ENCODE data around the gene DCTN3. TPM values are rescaled to one million over a fixed set of nuclear protein-coding genes. Genes with fewer than 3 reads are reported as not detected.
A peak's percentile ranks its signal among the peaks of the same experiment; 100 is the strongest.

Gene DCTN3
- total and polyA plus RNA-seq, 2 of the 4 experiments (the other 2 are of a cell fraction), result 122 to 183 TPM

- BruUV-seq (replicated peaks), result no TSS peak
- H3K9me1 ChIP-seq (ENCODE audit: insufficient read depth, low read length), result peaks cover 12% of the 10 kb centered on the region
- dilution Hi-C loops (cut with HindIII; ENCODE audit: low sequenced_read_pairs, unreplicated experiment) (no loop called here), intact Hi-C loops (cut with micrococcal nuclease) (no loop called here), in situ Hi-C loops (cut with MboI; ENCODE audit: low sequenced_read_pairs) (loop anchor here (10.0 kb wide), 1 partner anchor 173 kb away; no protein-coding TSS in a partner anchor)
- H3K4me3 ChIP-seq (ENCODE audit: insufficient read depth, low read depth, low read length), result no peak overlapping the region
- no peak overlapping the region for H2BK120ac ChIP-seq (ENCODE audit: low read depth, low read length)
- H2BK20ac ChIP-seq (ENCODE audit: low read depth, low read length), result no peak overlapping the region
- H4K8ac ChIP-seq (ENCODE audit: low read depth in 2 of 2, low read length in 2 of 2), result no peak overlapping the region
- H2AK5ac ChIP-seq (ENCODE audit: low read depth, low read length), result no peak overlapping the region
- TF ChIP-seq POLR2A (IDR thresholded peaks at IDR 0.05; ENCODE audit: low read depth, low read length), result no peak
- TF ChIP-seq FOS (IDR thresholded peaks at IDR 0.05; ENCODE audit: low read depth, low read length), result no peak
- TF ChIP-seq RFX5 (IDR thresholded peaks at IDR 0.05; ENCODE audit: low read depth, low read length), result no peak
- TF ChIP-seq NFE2L2 (IDR thresholded peaks at IDR 0.05; ENCODE audit: low read depth, low read length), result no peak
- TF ChIP-seq CHD1 (IDR thresholded peaks at IDR 0.05; ENCODE audit: low read depth, low read length), result no peak
- TF ChIP-seq CEBPB (IDR thresholded peaks at IDR 0.05; ENCODE audit: low read depth, low read length), result no peak
- no peak for TF ChIP-seq CTCF (conservative IDR thresholded peaks at IDR 0.05; ENCODE audit: low read depth, low read length)
- H4K20me1 ChIP-seq (ENCODE audit: insufficient read depth, low read length), result peaks cover 5% of the 10 kb centered on the region; the same call in 1 of the 2 replicates
- peaks cover 3% of the 10 kb centered on the region; the same call in 1 of the 2 replicates for H3K36me3 ChIP-seq (ENCODE audit: control insufficient read depth, insufficient read depth, low read length)
- H3K27me3 ChIP-seq (ENCODE audit: control insufficient read depth, insufficient read depth, low read length), result peaks cover 24% of the 10 kb centered on the region
- H2BK5ac ChIP-seq (ENCODE audit: low read depth, low read length, poor library complexity, severe bottlenecking), result no peak overlapping the region
- H3K9me3 ChIP-seq (ENCODE audit: control insufficient read depth, insufficient read depth, low read length), result no peaks in the 10 kb centered on the region
- no peak overlapping the region for H4K91ac ChIP-seq (ENCODE audit: insufficient read depth, low read depth, low read length)
- peaks cover 8 to 15% of the 10 kb centered on the region in 2 experiments; a peak in 3 of 4 replicates for H3K79me1 ChIP-seq (ENCODE audit: low read depth in 1 of 2, low read length in 2 of 2)
- H3K4me2 ChIP-seq (ENCODE audit: low read depth, low read length), result no peak overlapping the region
- H4K5ac ChIP-seq (ENCODE audit: low read depth, low read length), result no peak overlapping the region
- H3K4ac ChIP-seq (ENCODE audit: low read depth, low read length), result no peak overlapping the region
- no peak overlapping the region for H2BK15ac ChIP-seq (ENCODE audit: low read depth, low read length)
- ChIA-PET POLR2A (ENCODE audit: unreplicated experiment) (no interaction called here), CTCF (no interaction called here)
- no peak overlapping the region for H3K18ac ChIP-seq (ENCODE audit: low read depth, low read length)
- H3K23ac ChIP-seq (ENCODE audit: low read depth, low read length), result no peak overlapping the region
- 60% methylated on average over 1 of the region's 2 CpGs; no CpG with 5 or more reads in 1 of the 2 experiments for WGBS, 2 experiments (ENCODE audit: extremely low coverage in 2 of 2, insufficient read length in 1 of 2)
- ATAC-seq (ENCODE audit: low read depth) (no peak), DNase-seq (no peak)
- no peak overlapping the region for H3K27ac ChIP-seq (ENCODE audit: insufficient read depth, low read length)
- peak overlapping the region; percentile 37 for H2AK9ac ChIP-seq (replicated peaks; ENCODE audit: low read depth, low read length, poor library complexity)
- H3K14ac ChIP-seq (replicated peaks; ENCODE audit: low read depth, low read length), result no peak overlapping the region
- no peak overlapping the region for H3K9ac ChIP-seq (ENCODE audit: low read depth, low read length)
- H3K56ac ChIP-seq (ENCODE audit: extremely low read depth, insufficient read depth, low read length), result no peak overlapping the region
- peaks cover 6% of the 10 kb centered on the region; the same call in 1 of the 2 replicates for H3K4me1 ChIP-seq (ENCODE audit: control insufficient read depth, insufficient read depth, low read length)
- no peak overlapping the region for H2AFZ ChIP-seq (replicated peaks; ENCODE audit: low read length, poor library complexity)
Measured at GRCh38 chr9:34607331-34607730, 13.0 kb downstream of the DCTN3 start.

All from IMR-90 (cell line).